Thyroid gland (tissue), 4 donors: ENCODE measurements around the gene GPR107. TPM values are rescaled to one million over a fixed set of nuclear protein-coding genes. Genes with fewer than 3 reads are reported as not detected.
A peak's percentile ranks its signal among the peaks of the same experiment; 100 is the strongest.

Source experiments
- DNase-seq, 2 donors: peaks; one replicate each; pipeline ENCODE4 v3.0.0-alpha.2; 2019
- H3K27ac ChIP-seq, 3 donors: fragments of 200-600 bp; sonication (generic); 1 replicate in 2 of 3; 2 replicates in 1 of 3; pipeline ENCODE4 v1.5.1; 2016 to 2019; ENCODE audit warnings: mild to moderate bottlenecking in 1 of 3, moderate library complexity in 1 of 3
- H3K27me3 ChIP-seq: fragments of 200-600 bp; sonication (generic); one replicate; pipeline ENCODE4 v1.5.1; 2019
- H3K36me3 ChIP-seq, 2 donors: fragments of 200-600 bp; sonication (generic); one replicate each; pipeline ENCODE4 v1.5.1; 2016 to 2019
- H3K4me1 ChIP-seq, 2 donors: fragments of 200-600 bp; sonication (generic); one replicate each; pipeline ENCODE4 v1.5.1; 2017 to 2019
- H3K4me3 ChIP-seq, 3 donors: fragments of 200-600 bp; sonication (generic); replicated peaks in 1 of 3; 1 replicate in 2 of 3; 2 replicates in 1 of 3; pipeline ENCODE4 v1.5.1; 2016; ENCODE audit warnings: mild to moderate bottlenecking in 1 of 3
- H3K9me3 ChIP-seq: fragments of 200-600 bp; sonication (generic); one replicate; pipeline ENCODE4 v1.5.1; 2017
- POLR2A ChIP-seq, 2 donors: fragments of 450-650 bp; IDR thresholded peaks; one replicate each; pipeline ENCODE4 v1.6.1; 2017; ENCODE audit warnings: antibody characterized with exemption in 2 of 2, mild to moderate bottlenecking in 2 of 2, moderate library complexity in 1 of 2
- WGBS, 2 donors: methylation state at CpG; one replicate each; pipeline ENCODE4 v1.1.5; 2017; 5-methylcytosine and 5-hydroxymethylcytosine counted together
- intact Hi-C: fragments of 100-400 bp; cut with DNase I; formaldehyde crosslinking; loops from one replicate; pipeline ENCODE4 v1.15.1; 2023
- total RNA-seq, 4 donors: library from RNA; depleted of rRNA; stranded (reverse); fragments of >200 nt; gene quantifications; one replicate each; pipeline ENCODE4 v1.2.3, GENCODE V29; 2016
- TF ChIP-seq, protein P1 (sequence below), 6 experiments: fragments of 200-600 bp in 3 of 6; fragments of 450-650 bp in 3 of 6; sonication (generic) in 3 of 6; IDR thresholded peaks; one replicate each; pipeline ENCODE4 v1.5.1; 2016 to 2019; ENCODE audit warnings: antibody characterized with exemption in 6 of 6, mild to moderate bottlenecking in 2 of 6, inconsistent platforms in 1 of 6, moderate library complexity in 1 of 6

GPR107 gene
- total RNA-seq, 4 donors from 2014 or later = 43.5 to 65.6 (median 58.7) TPM

DNA sequence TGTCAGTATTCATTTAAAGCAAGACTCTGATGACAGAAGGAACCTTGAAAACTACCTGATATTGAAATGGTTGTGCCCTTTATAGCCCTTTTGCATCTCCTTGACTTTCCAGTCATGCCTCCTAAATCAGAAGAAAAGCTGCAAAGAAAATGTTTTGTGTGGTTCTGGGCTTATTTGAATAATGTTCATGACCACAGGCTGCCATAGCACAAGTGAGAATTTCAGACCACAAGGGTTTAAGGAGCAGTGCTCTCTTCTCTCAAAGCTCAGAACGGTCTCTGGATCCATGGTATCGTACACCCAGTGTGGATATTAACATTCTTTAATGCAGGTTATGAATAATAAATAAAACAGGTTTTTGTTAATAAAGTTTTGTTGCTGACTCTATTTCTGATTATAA lies 54.2 kb downstream of the GPR107 start:
- 85 to 96% methylated on average over 2 of the region's 2 CpGs for WGBS, 2 donors
- Histone ChIP-seq H3K36me3 (peaks cover 11 to 17% of the 10 kb centered on the region in 2 donors), H3K27ac (no peak overlapping the region)

GRCh38 chr9:130110166-130110565 lies 56.5 kb downstream of the GPR107 start:
- Histone ChIP-seq H3K36me3 (peaks cover 7 to 10% of the 10 kb centered on the region in 2 donors), H3K27ac (peak overlapping the region in 2 of 3 donors; percentile 85 to 86)

More for the DNA sequence above, 54.2 kb downstream of the GPR107 start:
- H3K4me3 ChIP-seq = no peak overlapping the region
- H3K27me3 ChIP-seq = no peaks in the 10 kb centered on the region
- DNase-seq = no peak
- no peak for TF ChIP-seq POLR2A (IDR thresholded peaks at IDR 0.05)
- TF ChIP-seq, protein P1, sequence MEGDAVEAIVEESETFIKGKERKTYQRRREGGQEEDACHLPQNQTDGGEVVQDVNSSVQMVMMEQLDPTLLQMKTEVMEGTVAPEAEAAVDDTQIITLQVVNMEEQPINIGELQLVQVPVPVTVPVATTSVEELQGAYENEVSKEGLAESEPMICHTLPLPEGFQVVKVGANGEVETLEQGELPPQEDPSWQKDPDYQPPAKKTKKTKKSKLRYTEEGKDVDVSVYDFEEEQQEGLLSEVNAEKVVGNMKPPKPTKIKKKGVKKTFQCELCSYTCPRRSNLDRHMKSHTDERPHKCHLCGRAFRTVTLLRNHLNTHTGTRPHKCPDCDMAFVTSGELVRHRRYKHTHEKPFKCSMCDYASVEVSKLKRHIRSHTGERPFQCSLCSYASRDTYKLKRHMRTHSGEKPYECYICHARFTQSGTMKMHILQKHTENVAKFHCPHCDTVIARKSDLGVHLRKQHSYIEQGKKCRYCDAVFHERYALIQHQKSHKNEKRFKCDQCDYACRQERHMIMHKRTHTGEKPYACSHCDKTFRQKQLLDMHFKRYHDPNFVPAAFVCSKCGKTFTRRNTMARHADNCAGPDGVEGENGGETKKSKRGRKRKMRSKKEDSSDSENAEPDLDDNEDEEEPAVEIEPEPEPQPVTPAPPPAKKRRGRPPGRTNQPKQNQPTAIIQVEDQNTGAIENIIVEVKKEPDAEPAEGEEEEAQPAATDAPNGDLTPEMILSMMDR (IDR thresholded peaks at IDR 0.05) = no peak
- intact Hi-C loops = loop anchor here (2.0 to 10.0 kb wide), 3 partner anchors 127 to 235 kb away; no protein-coding TSS in a partner anchor
- no peaks in the 10 kb centered on the region for H3K9me3 ChIP-seq
- peaks cover 19 to 23% of the 10 kb centered on the region in 2 donors for H3K4me1 ChIP-seq

DNA sequence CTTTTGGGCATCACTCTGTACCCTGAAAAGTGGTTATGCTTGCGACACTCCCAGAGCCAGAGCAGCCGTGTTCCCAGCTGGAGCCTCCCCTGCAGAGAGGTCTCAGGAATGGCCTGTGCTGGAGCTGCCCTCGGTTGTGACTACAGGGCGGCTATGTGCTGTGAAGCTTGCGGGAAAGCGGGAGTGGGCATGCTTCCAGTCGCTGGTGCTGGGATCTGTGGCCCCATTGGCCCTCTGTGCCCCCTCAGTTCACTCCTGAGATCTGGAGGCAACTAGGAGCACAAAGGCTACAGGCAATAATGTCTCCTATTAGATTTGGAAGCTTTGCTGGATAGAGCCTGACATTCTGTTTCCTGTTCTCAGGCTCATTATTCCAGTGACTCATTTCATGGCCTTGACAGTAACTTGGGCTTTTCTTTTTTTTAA lies 56.9 kb downstream of the GPR107 start:
- 87 to 91% methylated on average over 4 to 6 of the region's 7 CpGs for WGBS, 2 donors
- H3K36me3 ChIP-seq = peaks cover 5 to 9% of the 10 kb centered on the region in 2 donors
- peak in 1 of 2 donors; percentile 45 for DNase-seq
- intact Hi-C loops = no loop called here
- peak overlapping the region; percentile 85 to 89 (median 86) for H3K27ac ChIP-seq
- H3K4me1 ChIP-seq = peaks cover 27 to 39% of the 10 kb centered on the region in 2 donors
- H3K9me3 ChIP-seq = no peaks in the 10 kb centered on the region
- no peak overlapping the region for H3K4me3 ChIP-seq
- H3K27me3 ChIP-seq = no peaks in the 10 kb centered on the region
- TF ChIP-seq POLR2A (IDR thresholded peaks at IDR 0.05) = no peak
- TF ChIP-seq, protein P1 (IDR thresholded peaks at IDR 0.05) = no peak

More at GRCh38 chr9:130110166-130110565, 56.5 kb downstream of the GPR107 start:
- H3K27me3 ChIP-seq = no peaks in the 10 kb centered on the region
- intact Hi-C loops = no loop called here
- H3K4me3 ChIP-seq = no peak overlapping the region
- TF ChIP-seq, protein P1 (IDR thresholded peaks at IDR 0.05) = peak in 1 of 6 experiments; percentile 11
- no peak for TF ChIP-seq POLR2A (IDR thresholded peaks at IDR 0.05)
- WGBS, 2 donors = 86 to 93% methylated on average over 5 of the region's 5 CpGs
- H3K9me3 ChIP-seq = no peaks in the 10 kb centered on the region
- peaks cover 27 to 39% of the 10 kb centered on the region in 2 donors for H3K4me1 ChIP-seq
- no peak for DNase-seq

DNA sequence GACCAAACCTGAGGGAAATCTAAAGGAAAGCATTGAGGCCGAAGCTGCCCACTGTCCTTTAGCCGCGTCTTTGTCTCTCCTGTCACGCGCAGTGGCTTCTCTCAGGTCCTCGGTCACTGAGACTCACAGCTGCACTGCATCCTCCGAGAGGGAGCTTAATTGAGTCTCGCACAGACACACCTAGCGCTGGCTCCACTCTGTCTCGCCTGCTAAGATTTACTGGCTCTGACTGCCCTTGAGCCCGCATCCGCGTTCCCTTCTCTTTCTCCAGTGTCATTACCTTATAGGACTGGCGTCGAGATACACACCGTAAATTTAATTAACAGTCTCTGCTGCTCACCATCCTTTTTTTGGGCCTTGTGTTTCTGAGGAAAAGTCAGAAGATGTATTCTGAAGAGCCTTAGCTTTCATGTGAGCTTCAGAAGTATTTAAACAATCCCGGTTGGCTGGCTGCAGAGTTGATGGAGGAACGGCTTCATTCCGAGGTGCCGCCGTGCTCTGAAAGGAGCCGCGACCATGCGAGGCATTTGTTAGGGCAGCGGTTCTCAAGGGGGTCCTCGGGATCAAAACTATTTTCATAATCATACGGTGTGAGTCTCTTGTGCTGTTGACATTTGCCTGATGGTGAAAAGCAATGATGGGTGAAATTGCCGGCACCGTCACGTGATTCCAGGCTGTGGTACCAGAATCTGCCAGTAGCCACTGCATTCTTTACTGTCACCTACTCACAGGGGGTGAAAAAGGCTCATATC lies 58.3 kb downstream of the GPR107 start:
- Histone ChIP-seq H3K36me3 (peaks cover 0 to 5% of the 10 kb centered on the region in 2 donors), H3K9me3 (no peaks in the 10 kb centered on the region), H3K4me3 (no peak overlapping the region), H3K27ac (peak overlapping the region; percentile 85 to 89 (median 86)), H3K27me3 (no peaks in the 10 kb centered on the region), H3K4me1 (peaks cover 27 to 39% of the 10 kb centered on the region in 2 donors)
- TF ChIP-seq, protein P1 (IDR thresholded peaks at IDR 0.05) = peak in 2 of 6 experiments; percentile 42 to 59
- peak in 1 of 2 donors; percentile 29 for TF ChIP-seq POLR2A (IDR thresholded peaks at IDR 0.05)
- intact Hi-C loops = no loop called here
- DNase-seq = peak; percentile 87
- 41 to 61% methylated on average over 30 of the region's 30 CpGs for WGBS, 2 donors
